ENCODE results near the gene TDRD5.

TDRD5 gene

GRCh38 chr1:179728271-179728670 lies 136.6 kb downstream of the TDRD5 start:
- Histone ChIP-seq H3K4me1 (ENCODE audit: control insufficient read depth in 1 of 2, insufficient read depth in 1 of 2, low read depth in 1 of 2, low read length in 1 of 2) (no peaks in the 10 kb centered on the region), H3K27me3 (peaks cover 48% of the 10 kb centered on the region), H3K4me3 (ENCODE audit: low read depth in 1 of 2, low read length in 1 of 2) (no peak overlapping the region), H3K27ac (no peak overlapping the region), H3K36me3 (no peaks in the 10 kb centered on the region), H3K9me3 (no peaks in the 10 kb centered on the region)
- TF ChIP-seq CTCF (IDR thresholded peaks at IDR 0.05), result no peak

GRCh38 chr1:179729881-179730280 lies 138.2 kb downstream of the TDRD5 start:
- Histone ChIP-seq H3K9me3 (no peaks in the 10 kb centered on the region), H3K27me3 (peaks cover 48% of the 10 kb centered on the region), H3K4me1 (ENCODE audit: control insufficient read depth in 1 of 2, insufficient read depth in 1 of 2, low read depth in 1 of 2, low read length in 1 of 2) (no peaks in the 10 kb centered on the region), H3K36me3 (no peaks in the 10 kb centered on the region), H3K27ac (no peak overlapping the region), H3K4me3 (ENCODE audit: low read depth in 1 of 2, low read length in 1 of 2) (no peak overlapping the region)
- TF ChIP-seq CTCF (IDR thresholded peaks at IDR 0.05), result no peak

- Histone ChIP-seq H3K9me3 (no peaks in the 10 kb centered on the region), H3K27me3 (peaks cover 48% of the 10 kb centered on the region), H3K36me3 (no peaks in the 10 kb centered on the region), H3K4me3 (ENCODE audit: low read depth in 1 of 2, low read length in 1 of 2) (no peak overlapping the region), H3K27ac (no peak overlapping the region), H3K4me1 (ENCODE audit: control insufficient read depth in 1 of 2, insufficient read depth in 1 of 2, low read depth in 1 of 2, low read length in 1 of 2) (no peaks in the 10 kb centered on the region)
- no peak for TF ChIP-seq CTCF (IDR thresholded peaks at IDR 0.05)
Observed at GRCh38 chr1:179731643-179732042, 140.0 kb downstream of the TDRD5 start.

Data from neutrophil (primary cell).